ENCODE data around the gene SHC2. TPM values are rescaled to one million over a fixed set of nuclear protein-coding genes. Genes with fewer than 3 reads are reported as not detected.

The SHC2 gene
- total RNA-seq, 1 experiment from 2014 or later: 16.6 TPM

DNA sequence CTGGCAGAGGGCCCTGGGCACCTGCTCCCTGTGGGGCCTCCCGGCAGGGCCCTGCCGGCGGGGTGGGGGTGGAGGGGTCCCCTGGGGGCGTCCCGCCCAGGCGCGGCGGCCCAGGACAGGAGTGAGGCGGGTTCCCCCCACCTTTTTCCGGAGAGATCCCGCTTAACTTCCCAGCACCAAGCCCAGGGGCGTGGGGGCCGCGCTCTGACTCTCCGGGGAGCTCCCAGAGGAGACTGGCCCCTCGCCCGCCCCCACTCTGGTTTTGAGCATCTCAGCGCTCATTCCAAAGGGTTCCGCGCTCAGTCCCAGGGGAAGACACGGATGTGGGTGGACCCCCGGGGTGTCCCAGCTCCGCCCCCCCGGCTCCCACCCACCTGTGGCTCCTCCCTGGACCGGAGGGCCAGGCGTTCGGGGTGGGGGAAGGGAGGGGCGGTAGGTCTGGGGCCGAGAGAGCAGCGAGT lies 52.4 kb downstream of the SHC2 start:
- no peak overlapping the region for H3K9ac ChIP-seq (ENCODE audit: extremely low read depth, insufficient read length, low read length)
- H2BK12ac ChIP-seq (ENCODE audit: insufficient read length, low read depth, low read length): no peak overlapping the region
- H2BK15ac ChIP-seq (ENCODE audit: low read depth, low read length): no peak overlapping the region
- H3K23ac ChIP-seq (ENCODE audit: insufficient read length, low read depth, low read length): no peak overlapping the region
- H3K9me3 ChIP-seq (ENCODE audit: control insufficient read depth, low read depth, low read length): no peaks in the 10 kb centered on the region
- H2AK5ac ChIP-seq (ENCODE audit: insufficient read length, low read length): no peak overlapping the region
- TF ChIP-seq, protein P1, sequence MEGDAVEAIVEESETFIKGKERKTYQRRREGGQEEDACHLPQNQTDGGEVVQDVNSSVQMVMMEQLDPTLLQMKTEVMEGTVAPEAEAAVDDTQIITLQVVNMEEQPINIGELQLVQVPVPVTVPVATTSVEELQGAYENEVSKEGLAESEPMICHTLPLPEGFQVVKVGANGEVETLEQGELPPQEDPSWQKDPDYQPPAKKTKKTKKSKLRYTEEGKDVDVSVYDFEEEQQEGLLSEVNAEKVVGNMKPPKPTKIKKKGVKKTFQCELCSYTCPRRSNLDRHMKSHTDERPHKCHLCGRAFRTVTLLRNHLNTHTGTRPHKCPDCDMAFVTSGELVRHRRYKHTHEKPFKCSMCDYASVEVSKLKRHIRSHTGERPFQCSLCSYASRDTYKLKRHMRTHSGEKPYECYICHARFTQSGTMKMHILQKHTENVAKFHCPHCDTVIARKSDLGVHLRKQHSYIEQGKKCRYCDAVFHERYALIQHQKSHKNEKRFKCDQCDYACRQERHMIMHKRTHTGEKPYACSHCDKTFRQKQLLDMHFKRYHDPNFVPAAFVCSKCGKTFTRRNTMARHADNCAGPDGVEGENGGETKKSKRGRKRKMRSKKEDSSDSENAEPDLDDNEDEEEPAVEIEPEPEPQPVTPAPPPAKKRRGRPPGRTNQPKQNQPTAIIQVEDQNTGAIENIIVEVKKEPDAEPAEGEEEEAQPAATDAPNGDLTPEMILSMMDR (conservative IDR thresholded peaks at IDR 0.05): no peak
- WGBS (ENCODE audit: extremely low coverage, insufficient read length, low lambda C conversion rate): no CpG with 5 or more reads among the region's 30 CpGs
- Mint-ChIP-seq H3K4me3 (peak overlapping the region; percentile 62 to 72; a peak in 3 of 5 replicates), H3K27ac (no peak overlapping the region), H3K4me1 (peaks cover 9 to 21% of the 10 kb centered on the region in 2 experiments), H3K9me3 (no peaks in the 10 kb centered on the region), H3K27me3 (ENCODE audit: low read depth) (peaks cover 20% of the 10 kb centered on the region), H3K36me3 (ENCODE audit: insufficient read depth in 1 of 3, low read depth in 3 of 3) (0 out of 7 replicates have a peak, but pooled peaks cover 0 to 2% (median 0%) of the 10 kb centered on the region in 3 experiments)
- H3K56ac ChIP-seq (ENCODE audit: insufficient read length, low read depth, low read length): no peak overlapping the region
- H4K20me1 ChIP-seq (ENCODE audit: control insufficient read depth, insufficient read depth, insufficient read length): no peaks in the 10 kb centered on the region
- H2BK20ac ChIP-seq (ENCODE audit: low read depth, low read length, poor library complexity, severe bottlenecking): no peak overlapping the region
- H3K79me2 ChIP-seq (ENCODE audit: insufficient read depth, low read length): no peaks in the 10 kb centered on the region
- H4K8ac ChIP-seq (replicated peaks; ENCODE audit: insufficient read length, low read depth, low read length): no peak overlapping the region
- no peak overlapping the region for H3K14ac ChIP-seq (ENCODE audit: insufficient read depth, low read length)
- H3T11ph ChIP-seq (ENCODE audit: low read length): no peak overlapping the region
- no peak overlapping the region for H2BK120ac ChIP-seq (ENCODE audit: low read depth, low read length, poor library complexity, severe bottlenecking)
- H3K4me2 ChIP-seq (ENCODE audit: insufficient read depth, insufficient read length, low read length): peak overlapping the region; percentile 14
- H3K79me1 ChIP-seq (ENCODE audit: insufficient read depth, low read depth, low read length, poor library complexity, severe bottlenecking): no peaks in the 10 kb centered on the region
- H4K5ac ChIP-seq (ENCODE audit: insufficient read length, low read depth, low read length): no peak overlapping the region
- H3K23me2 ChIP-seq (ENCODE audit: insufficient read length, low read depth, low read length, poor library complexity, severe bottlenecking): peaks cover 5% of the 10 kb centered on the region
- no peak overlapping the region for H2BK5ac ChIP-seq (ENCODE audit: insufficient read length, low read length)
- H3K18ac ChIP-seq (ENCODE audit: insufficient read length, low read depth, low read length): no peak overlapping the region
- no peak overlapping the region for H4K91ac ChIP-seq (ENCODE audit: insufficient read length, low read depth, low read length)
- H3K27me3 ChIP-seq (ENCODE audit: insufficient read depth, low read length): no peaks in the 10 kb centered on the region; the same call in 1 of the 2 replicates
- H2AFZ ChIP-seq (ENCODE audit: low read length): no peak overlapping the region
- no peak overlapping the region for H3K4ac ChIP-seq (ENCODE audit: low read depth, low read length)
- no peaks in the 10 kb centered on the region; the same call in 1 of the 2 replicates for H3K4me1 ChIP-seq (ENCODE audit: insufficient read depth, low read length)
- DNase-seq: peak; percentile 33
- no peak overlapping the region for H3K27ac ChIP-seq (ENCODE audit: insufficient read length, low read depth, low read length)
